Measurements from ENCODE around the gene SLC24A3.

The SLC24A3 gene

GRCh38 chr20:19274001-19274400 lies 61.6 kb downstream of the SLC24A3 start:
- no peak for DNase-seq

- DNase-seq = no peak
Observed at GRCh38 chr20:19274412-19275015, 62.1 kb downstream of the SLC24A3 start.

GRCh38 chr20:19275038-19275629 lies 62.7 kb downstream of the SLC24A3 start:
- no peak for DNase-seq

- DNase-seq = no peak
Observed at GRCh38 chr20:19275630-19276071, 63.2 kb downstream of the SLC24A3 start.

- DNase-seq = no peak
Observed at GRCh38 chr20:19277381-19277780, 64.9 kb downstream of the SLC24A3 start.

- DNase-seq = no peak
Observed at GRCh38 chr20:19283490-19284025, 71.1 kb downstream of the SLC24A3 start.

- no peak for DNase-seq
Observed at GRCh38 chr20:19284400-19285178, 72.1 kb downstream of the SLC24A3 start.

- no peak for DNase-seq
Observed at GRCh38 chr20:19285436-19285835, 73.0 kb downstream of the SLC24A3 start.

- DNase-seq = no peak
Observed at GRCh38 chr20:19288061-19288460, 75.6 kb downstream of the SLC24A3 start.

- DNase-seq = no peak
Observed at GRCh38 chr20:19288636-19289035, 76.2 kb downstream of the SLC24A3 start.

- no peak for DNase-seq
Observed at GRCh38 chr20:19289451-19289850, 77.0 kb downstream of the SLC24A3 start.

- no peak for DNase-seq
Observed at GRCh38 chr20:19291024-19291817, 78.8 kb downstream of the SLC24A3 start.

- DNase-seq = no peak
Observed at GRCh38 chr20:19291818-19292132, 79.3 kb downstream of the SLC24A3 start.

- DNase-seq = no peak
Observed at GRCh38 chr20:19292254-19292653, 79.8 kb downstream of the SLC24A3 start.

GRCh38 chr20:19295076-19295475 lies 82.6 kb downstream of the SLC24A3 start:
- no peak for DNase-seq

GRCh38 chr20:19298652-19299051 lies 86.2 kb downstream of the SLC24A3 start:
- no peak for DNase-seq

GRCh38 chr20:19300395-19300794 lies 88.0 kb downstream of the SLC24A3 start:
- no peak for DNase-seq

- no peak for DNase-seq
Observed at GRCh38 chr20:19301142-19301541, 88.7 kb downstream of the SLC24A3 start.

GRCh38 chr20:19301843-19302242 lies 89.4 kb downstream of the SLC24A3 start:
- no peak for DNase-seq

GRCh38 chr20:19302714-19303113 lies 90.3 kb downstream of the SLC24A3 start:
- no peak for DNase-seq

GRCh38 chr20:19304389-19304788 lies 91.9 kb downstream of the SLC24A3 start:
- DNase-seq = no peak

- no peak for DNase-seq
Observed at GRCh38 chr20:19304886-19305415, 92.5 kb downstream of the SLC24A3 start.

- no peak for DNase-seq
Observed at GRCh38 chr20:19308146-19308545, 95.7 kb downstream of the SLC24A3 start.
